Measurements from ENCODE around the gene RAPSN.

- TF ChIP-seq POLR2AphosphoS5 (IDR thresholded peaks at IDR 0.05; ENCODE audit: low read depth) (no peak), CTCF (conservative IDR thresholded peaks at IDR 0.05; ENCODE audit: low read depth in 2 of 2) (no peak), EZH2 (IDR thresholded peaks at IDR 0.05; ENCODE audit: low read depth, unreplicated experiment) (no peak), JUNB (IDR thresholded peaks at IDR 0.05; ENCODE audit: unreplicated experiment) (no peak), REST (IDR thresholded peaks at IDR 0.05; ENCODE audit: unreplicated experiment) (no peak), ZNF331 (CRISPR knock-in tag; IDR thresholded peaks at IDR 0.05; ENCODE audit: low read depth) (no peak), STAT1 (IDR thresholded peaks at IDR 0.05; ENCODE audit: unreplicated experiment) (no peak), EZH2phosphoT487 (IDR thresholded peaks at IDR 0.05; ENCODE audit: unreplicated experiment) (no peak), NANOG (IDR thresholded peaks at IDR 0.05; ENCODE audit: borderline replicate concordance) (no peak), ZNF114 (CRISPR knock-in tag; IDR thresholded peaks at IDR 0.05) (no peak)
Measured at GRCh38 chr11:47466201-47466600, 17.3 kb upstream of the RAPSN start.
